DMS114 treated with DMSO at 0.1 percent for 48 hours (cell line): ENCODE measurements around the gene NPFF.
"Not testable (repeated sequence)": the region's sequence is repeated elsewhere in the genome, so short reads cannot be mapped to it uniquely, and the experiment has no call there.

Experiments used
- DNase-seq: peaks from one replicate; lab custom pipeline; 2025; ENCODE audit not compliant: unreplicated experiment; lab: John Stamatoyannopoulos, UW

The NPFF gene, protein sequence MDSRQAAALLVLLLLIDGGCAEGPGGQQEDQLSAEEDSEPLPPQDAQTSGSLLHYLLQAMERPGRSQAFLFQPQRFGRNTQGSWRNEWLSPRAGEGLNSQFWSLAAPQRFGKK

DNA sequence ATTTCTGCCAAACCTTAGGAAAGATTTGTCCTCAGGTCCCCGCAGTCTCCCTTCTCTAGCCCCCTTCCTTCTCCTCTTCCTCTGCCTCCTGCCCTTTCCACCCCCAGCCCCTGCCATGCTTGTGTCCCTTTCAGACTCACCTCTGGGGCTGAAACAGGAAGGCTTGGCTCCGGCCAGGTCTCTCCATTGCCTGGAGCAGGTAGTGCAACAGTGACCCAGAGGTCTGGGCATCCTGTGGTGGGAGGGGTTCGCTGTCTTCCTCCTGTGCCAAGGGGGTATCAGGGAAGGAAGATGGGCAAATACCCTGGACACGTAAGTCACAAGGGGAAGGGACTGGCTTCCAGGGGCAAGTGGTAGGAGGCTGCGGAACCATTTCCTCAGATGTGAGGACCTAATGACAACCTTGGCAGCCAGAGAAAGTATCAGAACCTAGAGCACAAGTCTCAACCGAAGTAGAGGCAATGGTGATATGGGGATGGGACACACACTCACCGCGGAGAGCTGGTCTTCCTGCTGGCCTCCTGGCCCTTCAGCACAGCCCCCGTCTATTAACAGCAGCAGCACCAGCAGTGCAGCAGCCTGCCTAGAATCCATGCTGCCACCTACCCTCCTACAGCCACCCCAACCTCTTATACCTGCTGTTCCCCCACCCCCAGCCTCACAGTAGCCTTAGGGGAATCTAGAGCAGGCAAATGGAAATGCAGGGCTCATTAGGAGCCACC is at the start of gene NPFF:
NPFF (minus strand) TSS at position 604 of the 722 bp plus-strand sequence; CDS start at position 594, 10 bp downstream.
- no peak for DNase-seq

- no peak for DNase-seq
These were observed 45.4 kb upstream of the NPFF start for GRCh38 chr12:53552361-53553327.

GRCh38 chr12:53551889-53552291 is 44.6 kb upstream of the NPFF start:
- no peak for DNase-seq

GRCh38 chr12:53550595-53550994 is 43.3 kb upstream of the NPFF start:
- DNase-seq: no peak

DNA sequence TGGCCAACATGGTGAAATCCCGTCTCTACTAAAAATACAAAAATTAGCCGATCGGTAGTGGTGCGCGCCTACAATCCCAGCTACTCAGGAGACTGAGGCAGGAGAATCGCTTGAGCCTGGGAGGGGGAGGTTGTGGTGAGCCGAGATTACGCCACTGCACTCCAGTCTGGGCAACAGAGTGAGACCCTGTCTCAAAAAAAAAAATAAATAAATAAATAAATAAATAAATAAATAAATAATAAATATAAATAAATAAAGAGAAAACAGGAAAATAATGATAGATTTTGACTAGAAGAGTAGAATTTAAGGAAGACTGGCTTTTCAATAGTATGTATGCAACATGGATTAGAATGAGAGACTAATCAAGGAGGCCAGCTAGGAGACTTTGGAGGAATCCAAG is 42.8 kb upstream of the NPFF start:
- DNase-seq: not testable (repeated sequence)

DNA sequence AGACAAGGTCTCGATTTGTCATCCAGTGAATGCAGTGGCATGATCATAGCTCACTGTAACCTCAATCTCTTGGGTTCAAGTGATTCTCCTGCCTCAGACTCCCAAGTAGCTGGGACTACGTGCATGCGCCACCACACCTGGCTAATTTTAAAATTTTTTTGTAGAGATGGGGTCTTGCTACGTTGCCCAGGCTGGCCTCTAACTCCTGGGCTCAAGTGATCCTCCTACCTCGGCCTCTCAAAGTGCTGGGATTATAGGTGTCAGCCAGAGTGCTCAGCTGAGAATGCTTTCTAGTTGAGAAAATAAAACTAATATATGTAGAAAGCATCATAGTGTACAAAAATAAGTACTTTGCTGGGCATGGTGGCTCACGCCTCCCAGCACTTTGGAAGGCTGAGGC is 41.1 kb upstream of the NPFF start:
- DNase-seq: not testable (repeated sequence)

DNA sequence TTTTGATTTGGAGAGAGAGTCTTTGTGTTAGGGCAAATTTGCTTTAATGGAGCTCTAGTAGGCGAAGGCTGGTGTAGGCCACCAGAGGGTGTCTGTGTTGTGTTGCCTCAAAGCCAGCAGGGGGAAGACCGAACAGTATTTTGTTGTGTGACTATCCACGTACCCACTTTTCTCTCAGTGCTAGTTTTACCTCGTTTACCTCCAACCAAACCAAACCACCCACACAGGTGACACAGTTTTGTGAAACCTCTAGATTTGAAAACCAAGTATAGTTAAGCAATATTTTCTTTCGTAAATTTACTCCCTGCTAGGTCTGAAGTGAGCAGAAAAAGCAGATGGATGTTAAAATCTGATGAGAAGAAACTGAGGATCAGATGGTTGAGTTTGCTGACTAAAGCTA is 36.3 kb upstream of the NPFF start:
- peak; percentile 70 for DNase-seq

DNA sequence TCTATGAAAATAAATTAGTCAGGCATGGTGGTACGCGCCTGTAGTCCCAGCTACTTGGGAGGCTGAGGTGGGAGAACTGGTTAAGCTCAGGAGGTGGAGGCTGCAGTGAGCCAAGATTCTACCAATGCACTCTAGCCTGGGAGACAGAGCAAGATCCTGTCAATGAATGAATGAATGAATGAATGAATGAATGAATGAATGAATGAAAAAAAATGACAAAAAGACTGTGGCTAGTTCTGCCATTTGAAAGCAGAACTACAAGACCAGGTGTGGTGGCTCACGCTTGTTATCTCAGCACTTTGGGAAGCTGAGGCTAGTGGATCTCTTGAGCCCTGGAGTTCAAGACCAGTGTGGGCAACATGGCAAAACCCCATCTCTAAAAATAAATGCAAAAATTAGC is 32.2 kb upstream of the NPFF start:
- no peak for DNase-seq

DNA sequence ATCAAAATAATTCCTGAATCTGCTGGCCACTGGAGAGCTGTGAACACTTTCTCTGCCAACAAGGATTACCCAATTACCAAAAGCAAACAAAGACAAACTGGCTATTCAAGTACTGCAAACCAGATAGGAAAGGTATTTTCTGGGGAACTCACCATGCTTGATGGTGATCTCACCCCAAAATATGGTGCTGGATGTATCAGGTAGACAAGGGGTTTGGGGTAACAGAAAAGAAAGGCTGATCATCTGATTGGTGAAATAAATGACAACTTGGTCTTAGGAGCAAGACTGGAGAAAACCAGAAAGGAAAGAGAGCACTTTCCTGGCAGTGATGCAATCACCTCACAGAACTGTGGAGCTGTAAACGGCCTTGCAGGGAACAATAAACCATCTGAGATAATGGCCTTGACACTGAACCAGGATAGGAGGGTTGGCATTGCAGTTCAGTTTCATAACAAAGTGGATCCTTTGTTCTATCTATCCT is 31.0 kb upstream of the NPFF start:
- DNase-seq: no peak

- DNase-seq: no peak
These were observed 29.7 kb upstream of the NPFF start for GRCh38 chr12:53536962-53537361.

GRCh38 chr12:53533471-53533870 is 26.2 kb upstream of the NPFF start:
- DNase-seq: no peak

DNA sequence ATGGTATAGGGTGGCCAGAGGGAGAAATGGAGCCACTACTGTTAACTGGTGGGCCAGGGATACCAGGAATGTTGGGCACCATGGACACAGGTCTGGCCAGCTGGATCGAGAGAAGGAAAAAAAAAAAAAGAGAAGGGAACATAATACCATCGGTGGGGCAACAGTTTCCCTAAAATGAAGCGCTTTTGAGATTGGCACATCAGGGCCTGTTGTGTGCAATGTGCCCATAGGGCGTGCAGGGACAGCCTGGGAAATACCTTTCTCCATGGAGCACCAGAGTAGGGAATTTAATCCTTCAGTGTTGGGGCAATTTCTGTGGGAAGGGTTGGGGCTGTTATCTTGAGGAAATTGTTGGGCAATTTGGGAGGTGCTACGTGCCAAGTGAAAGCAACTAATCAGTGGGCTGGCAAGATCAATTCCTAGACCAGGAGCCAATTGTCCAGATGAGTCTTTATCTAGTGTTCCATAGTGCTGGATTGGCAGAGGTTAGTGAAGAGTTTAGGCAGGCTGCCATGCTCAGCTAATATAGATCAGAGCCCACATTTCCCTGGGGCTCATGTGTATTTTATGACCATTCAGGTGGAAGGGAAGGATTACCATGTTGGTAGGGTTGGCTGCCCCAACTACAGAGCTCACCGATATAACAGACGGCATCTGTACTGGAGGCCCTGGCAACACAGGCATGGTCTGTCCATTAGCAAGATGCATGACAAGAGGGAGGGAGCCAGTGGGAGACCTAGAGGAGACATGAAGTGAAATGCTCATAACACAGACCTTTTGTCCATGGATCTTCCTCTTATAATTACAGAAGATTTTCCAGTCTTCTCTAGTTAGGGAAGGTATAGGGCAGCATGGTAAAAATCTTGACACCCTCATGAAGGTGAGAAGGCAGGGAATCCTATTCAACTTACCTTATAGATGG is 25.5 kb upstream of the NPFF start:
- no peak for DNase-seq

- DNase-seq: no peak
These were observed 24.7 kb upstream of the NPFF start for GRCh38 chr12:53532021-53532420.

- DNase-seq: no peak
These were observed 23.6 kb upstream of the NPFF start for GRCh38 chr12:53530920-53531319.

GRCh38 chr12:53530061-53530460 is 22.8 kb upstream of the NPFF start:
- no peak for DNase-seq

DNA sequence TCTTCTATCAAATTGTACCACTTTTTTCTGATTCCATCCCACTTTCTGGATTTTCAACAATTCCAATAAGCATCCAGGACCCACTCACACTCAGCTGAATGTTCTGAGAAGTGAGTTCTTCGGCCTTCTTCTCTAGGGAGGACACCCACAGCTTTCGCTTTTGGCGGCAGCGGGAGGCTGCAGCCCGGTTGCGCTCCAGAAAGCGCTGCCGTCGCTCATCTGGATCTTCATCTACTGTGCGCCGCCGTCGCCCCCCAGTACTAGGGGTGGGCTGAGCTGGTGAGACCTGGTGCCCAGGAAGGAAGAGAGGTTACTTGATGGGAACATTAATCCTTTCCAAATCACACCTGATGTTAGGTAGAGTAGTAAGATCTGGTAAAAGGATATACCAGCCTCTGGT is 17.2 kb upstream of the NPFF start:
- no peak for DNase-seq

- no peak for DNase-seq
These were observed 15.8 kb upstream of the NPFF start for GRCh38 chr12:53523131-53523530.

DNA sequence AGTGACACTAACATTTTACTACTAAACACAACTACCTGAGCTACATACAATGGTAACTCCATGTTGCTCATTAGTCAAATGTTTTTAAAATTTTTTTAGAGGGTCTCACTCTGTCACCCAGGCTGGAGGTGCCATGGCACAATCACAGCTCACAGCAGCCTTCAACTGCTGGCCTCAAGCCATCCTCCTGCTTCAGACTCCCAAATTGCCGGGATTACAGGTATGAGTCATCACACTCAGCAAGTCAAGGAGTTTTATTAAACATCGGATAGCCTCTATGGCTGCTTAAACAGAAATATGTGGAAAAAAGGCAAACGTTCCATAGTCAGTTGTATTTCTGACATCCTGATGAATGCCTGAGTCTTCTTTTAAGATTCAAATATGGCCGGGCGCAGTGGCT is 11.1 kb upstream of the NPFF start:
- no peak for DNase-seq

GRCh38 chr12:53516758-53517455 is 9.6 kb upstream of the NPFF start:
- DNase-seq: no peak

- no peak for DNase-seq
These were observed 8.0 kb upstream of the NPFF start for GRCh38 chr12:53515291-53515680.
